SW480 (cell line): ENCODE measurements around the gene F2R.
"Not testable (repeated sequence)": the region's sequence is repeated elsewhere in the genome, so short reads cannot be mapped to it uniquely, and the experiment has no call there.

Experiments used
- DNase-seq: peaks from one replicate; pipeline ENCODE4 v3.0.0-alpha.2; 2016; ENCODE audit warnings: low spot score

Gene F2R

DNA sequence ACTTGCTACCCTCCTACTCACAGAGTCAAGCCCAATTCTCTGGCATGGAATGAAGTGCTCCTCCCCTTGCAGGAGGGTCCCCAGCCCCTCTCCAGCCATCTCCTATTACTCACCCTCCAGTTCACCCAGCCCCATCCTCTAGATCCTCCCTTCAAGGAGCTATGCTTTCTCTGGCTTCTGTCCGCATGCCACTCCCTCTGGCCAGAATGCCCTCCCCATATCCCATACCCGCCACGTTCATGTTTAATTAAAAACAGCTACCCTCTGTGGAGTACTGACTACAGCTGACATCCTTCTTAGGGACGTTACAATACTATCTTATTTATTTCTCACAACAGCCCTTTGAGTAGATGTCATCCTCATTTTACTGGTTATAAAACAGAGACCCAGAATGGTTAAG is 3.0 kb downstream of the F2R start:
- DNase-seq, result no peak

DNA sequence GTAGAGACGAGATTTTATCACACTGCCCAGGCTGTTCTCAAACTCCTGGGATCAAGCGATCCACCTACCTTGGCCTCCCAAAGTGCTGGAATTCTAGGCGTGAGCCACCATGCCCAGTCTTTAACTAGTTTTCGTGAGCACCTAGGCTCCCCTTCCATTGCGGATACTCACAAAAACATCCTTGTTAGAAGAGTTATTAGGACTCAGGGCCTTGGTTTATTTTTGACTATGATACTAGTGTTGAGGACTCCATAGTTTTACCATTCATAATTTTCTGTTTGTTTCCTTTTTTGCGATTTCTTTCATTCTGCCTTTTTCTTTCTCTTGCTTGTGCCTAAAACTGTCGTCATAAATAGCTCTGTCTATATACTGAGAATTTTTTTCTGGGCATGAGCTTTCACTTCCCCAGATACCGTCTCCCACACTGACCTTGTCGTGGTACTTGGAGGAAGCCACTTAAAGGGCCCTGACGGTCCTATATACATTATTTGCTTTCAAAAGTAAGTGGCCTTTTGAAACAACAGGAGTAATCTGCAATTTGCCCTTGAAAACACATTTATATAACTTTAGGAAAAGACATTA is 5.2 kb downstream of the F2R start:
- DNase-seq, result no peak

DNA sequence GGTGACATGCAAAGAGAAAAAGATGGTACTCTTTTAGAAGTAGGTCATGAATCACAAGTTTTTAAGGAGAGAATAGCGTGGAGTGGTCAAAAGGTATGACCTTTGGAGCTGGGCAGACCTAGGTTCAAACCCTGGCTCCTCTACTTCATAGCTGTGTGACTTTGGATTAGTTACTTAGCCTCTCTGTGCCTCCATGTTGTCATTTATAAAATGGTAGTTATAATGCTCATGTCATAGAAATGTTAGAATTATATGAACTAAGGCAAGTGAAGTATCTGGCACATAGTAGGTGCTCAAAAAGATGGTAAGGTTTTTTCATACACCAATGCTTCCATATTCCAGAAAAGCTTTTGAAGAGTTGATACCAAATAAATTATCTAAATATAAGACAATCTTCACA is 7.3 kb downstream of the F2R start:
- no peak for DNase-seq

DNA sequence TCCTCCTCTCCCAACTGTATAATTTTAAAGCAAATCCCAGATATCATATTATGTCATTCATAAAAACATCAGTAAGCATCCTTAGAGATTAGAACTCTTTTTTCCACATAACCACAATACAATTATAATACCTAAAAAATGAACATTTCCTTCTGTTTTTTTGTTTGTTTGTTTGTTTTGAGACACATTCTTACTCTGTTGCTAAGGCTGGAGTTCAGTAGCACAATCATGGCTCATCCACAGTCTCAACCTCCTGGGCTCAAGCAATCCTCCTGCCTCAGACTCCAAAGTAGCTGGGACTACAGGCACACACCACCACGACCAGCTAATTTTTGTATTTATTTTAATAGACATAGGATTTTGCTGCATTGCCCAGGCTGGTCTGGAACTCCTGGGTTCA is 8.0 kb downstream of the F2R start:
- DNase-seq, result no peak

DNA sequence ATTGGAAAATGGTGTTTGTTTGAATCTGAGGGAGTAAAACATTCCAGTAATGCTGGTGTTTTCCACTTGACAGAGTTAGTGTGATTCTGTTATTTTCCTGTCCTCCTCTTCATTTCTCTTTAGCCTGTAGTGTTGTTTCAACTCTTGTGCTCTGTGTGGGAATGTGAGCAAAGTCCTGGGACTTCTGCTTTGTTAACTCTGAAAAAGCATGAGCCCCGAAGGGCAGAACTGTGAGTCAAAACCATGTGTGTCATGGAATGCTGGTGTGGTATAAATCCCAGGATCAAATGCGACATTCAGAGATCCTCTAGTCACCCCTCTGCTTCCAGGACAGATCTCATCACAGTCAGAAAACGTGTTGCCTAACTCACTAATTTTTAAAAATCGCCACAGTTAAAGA is 8.9 kb downstream of the F2R start:
- DNase-seq, result no peak

DNA sequence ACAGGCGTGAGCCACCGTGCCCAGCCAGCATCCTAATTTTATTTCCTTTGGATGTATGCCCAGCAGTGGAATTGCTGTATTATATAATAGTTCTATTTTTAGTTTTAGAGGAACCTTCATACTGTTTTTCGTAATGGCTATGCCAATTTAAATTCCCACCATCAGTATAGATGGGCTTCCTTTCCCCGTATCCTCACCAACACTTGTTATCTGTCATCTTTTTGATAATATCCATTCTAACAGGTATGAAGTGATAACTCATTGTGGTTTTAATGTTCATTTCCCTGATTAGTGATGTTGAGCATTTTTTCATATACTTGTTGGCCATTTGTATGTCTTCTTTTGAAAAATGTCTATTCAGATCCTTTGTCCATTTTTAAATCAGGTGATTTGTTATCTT is 13.0 kb downstream of the F2R start:
- DNase-seq, result no peak

DNA sequence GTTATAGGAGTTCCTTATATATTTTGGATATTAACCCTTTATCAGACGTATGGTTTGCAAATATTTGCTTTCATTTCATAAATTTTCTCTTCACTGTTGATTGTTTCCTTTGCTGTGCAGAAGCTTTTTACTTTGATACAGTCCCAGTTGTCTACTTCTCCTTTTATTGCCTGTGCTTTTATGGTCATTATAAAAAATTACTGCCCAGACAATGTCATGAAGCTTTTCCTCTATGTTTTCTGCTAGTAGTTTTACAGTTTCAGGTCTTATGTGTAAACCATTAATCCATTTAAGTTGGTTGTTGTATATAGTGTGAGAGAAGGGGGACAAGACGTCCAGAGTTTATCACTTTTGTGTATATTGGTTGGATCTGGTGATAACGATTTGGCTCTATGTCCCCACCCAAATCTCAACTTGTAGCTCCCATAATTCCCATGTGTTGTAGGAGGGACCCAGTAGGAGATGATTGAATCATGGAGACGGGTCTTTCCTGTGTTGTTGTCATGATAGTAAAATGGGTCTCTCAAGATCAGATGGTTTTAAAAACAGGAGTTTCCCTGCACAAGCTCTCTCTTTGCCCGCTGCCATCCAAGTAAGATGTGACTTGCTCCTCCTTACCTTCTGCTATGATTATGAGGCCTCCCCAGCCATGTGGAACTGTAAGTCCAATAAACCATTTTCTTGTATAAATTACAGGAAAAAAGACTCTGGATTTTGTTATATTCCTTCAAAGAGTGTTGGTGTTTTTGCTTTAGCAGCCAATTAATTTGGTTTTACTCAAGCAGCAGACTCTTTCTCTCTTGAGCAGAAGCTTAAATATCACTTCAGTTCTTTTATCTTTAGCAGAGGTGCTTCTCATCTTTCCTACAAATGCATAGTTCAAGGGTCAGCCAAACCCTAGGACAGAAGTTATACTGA is 13.7 kb downstream of the F2R start:
- DNase-seq, result no peak

DNA sequence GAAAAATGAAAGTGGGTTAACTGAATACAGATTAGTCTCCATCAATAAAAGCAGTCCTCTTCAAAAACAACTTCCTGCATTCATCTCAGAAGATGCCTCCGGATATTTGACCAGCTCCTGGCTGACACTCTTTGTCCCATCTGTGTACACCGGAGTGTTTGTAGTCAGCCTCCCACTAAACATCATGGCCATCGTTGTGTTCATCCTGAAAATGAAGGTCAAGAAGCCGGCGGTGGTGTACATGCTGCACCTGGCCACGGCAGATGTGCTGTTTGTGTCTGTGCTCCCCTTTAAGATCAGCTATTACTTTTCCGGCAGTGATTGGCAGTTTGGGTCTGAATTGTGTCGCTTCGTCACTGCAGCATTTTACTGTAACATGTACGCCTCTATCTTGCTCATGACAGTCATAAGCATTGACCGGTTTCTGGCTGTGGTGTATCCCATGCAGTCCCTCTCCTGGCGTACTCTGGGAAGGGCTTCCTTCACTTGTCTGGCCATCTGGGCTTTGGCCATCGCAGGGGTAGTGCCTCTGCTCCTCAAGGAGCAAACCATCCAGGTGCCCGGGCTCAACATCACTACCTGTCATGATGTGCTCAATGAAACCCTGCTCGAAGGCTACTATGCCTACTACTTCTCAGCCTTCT is 16.6 kb downstream of the F2R start:
- DNase-seq, result no peak

DNA sequence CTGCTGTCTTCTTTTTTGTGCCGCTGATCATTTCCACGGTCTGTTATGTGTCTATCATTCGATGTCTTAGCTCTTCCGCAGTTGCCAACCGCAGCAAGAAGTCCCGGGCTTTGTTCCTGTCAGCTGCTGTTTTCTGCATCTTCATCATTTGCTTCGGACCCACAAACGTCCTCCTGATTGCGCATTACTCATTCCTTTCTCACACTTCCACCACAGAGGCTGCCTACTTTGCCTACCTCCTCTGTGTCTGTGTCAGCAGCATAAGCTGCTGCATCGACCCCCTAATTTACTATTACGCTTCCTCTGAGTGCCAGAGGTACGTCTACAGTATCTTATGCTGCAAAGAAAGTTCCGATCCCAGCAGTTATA is 17.1 kb downstream of the F2R start:
- DNase-seq, result no peak

DNA sequence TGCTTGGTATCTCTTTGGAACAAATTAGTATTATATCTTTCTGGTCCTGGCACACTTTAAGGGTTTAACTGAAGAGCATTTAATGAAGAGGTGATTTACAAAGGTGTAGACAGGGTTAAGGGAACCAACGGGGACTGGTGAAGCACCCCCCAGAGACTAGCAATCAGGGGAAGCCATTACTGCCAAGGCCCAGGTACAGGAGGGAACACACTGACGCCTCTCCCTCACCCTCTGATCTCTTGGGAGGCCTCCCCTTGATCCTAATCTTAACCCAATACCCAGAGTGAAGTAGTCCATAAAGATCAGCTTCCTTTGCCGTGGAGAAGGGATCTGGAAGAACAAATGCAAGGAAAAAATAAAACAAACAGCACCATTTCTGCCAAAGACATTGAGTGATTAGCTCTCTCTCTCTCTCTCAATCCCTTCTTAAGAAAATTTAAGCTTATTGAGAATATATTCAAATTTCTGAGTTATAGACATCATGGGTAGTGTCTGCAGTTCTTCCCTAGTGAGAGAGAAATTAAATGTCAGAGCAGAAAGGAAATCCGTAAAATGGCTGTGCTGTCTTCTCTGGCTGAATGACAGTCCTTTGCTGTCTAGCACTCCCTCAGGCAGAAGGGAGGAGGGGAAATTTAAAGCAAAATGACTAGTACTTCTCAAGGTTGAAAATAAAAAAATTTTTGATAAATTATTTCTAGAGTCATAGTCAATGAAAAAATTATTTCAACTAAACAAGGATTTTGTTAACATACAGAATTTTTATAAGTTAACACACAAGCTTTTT is 20.0 kb downstream of the F2R start:
- no peak for DNase-seq

DNA sequence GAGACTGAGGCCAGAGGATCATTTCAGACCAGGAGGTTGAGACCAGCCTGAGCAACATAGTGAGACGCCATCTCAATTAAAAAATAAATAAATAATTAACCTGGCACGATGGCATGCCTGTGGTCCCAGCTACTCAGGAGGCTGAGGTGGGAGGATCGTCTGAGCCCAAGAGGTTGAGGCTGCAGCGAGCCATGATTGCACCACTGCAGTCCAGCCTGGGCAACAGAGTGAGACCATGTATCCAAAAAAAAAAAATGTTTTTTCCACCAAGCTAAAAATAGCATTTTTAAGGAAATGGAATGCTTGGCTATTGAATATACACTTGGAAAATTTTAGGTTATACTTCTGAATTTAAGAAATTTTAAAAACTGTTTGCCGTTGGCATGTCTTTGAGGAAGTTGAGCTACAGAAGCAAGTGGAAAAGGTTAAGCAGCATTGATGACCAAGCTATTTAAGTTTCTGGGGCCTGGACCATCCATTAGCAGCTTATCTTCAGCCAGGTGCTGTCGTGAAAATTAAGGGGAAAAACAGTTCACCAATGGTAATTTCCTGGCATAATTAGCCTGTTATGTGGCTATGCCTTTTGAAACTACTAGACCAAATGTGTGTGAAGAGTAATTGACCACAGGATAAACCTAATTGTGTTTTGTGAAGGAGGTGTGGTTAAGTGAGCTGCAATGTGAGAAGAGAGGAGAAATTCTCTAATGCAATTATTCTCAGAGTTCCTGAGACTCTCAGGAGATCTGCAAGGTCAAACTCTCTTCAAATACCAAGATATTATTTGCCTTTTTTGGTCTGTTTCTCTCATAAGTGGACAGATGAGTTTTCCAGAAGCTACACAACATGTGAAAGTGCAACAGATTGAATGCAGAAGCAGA is 21.0 kb downstream of the F2R start:
- peak; percentile 9 for DNase-seq

DNA sequence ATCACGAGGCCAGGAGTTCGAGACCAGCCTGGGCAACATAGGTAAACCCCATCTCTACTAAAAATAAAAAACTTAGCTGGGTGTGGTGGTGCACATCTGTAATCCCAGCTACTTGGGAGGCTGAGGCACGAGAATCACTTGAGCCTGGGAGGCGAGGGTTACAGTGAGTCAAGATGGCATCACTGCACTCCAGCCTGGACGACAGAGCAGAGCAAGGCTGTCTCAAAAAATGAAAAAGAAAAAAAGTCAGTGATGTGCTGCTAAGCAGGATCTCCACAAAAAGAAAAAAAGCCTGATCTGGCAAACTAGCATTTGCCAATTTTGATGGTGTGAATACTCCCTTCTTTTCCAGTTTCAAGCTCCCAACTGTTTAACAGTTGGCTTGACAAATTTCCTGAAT is 21.9 kb downstream of the F2R start:
- no peak for DNase-seq

DNA sequence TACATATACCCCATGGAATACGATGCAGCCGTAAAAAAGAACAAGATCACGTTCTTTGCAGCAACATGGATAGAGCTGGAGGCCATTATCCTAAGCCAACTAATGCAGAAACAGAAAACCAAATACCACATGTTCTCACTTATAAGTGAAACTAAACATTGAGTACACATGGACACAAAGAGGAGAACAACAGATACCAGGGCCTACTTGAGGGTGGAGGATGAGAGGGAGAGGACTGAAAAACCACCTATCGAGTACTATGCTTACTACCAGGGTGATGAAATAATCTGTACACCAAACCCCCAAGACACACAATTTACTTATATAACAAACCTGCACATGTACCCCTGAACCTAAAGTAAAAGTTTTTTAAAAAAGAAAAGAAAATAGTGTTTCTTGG is 25.6 kb downstream of the F2R start:
- not testable (repeated sequence) for DNase-seq

DNA sequence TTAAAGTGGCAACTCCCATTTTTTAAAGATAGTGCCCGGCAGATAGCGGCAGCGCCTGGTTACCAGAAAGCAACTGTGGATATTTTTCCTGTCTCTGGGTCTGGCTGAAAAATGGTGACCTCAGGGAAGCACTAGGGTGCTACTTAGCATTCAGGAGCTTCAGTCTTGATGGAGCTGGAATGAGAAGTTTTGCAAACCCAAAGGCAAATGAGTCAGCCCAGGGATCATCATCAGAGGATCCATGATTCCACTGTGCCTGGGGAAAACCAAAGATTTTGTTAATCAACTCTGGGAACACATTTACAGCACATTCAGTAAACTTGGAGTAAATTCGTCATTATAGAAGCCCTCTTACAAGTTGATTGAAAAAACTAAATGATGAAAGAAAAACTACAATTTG is 26.7 kb downstream of the F2R start:
- DNase-seq, result no peak

DNA sequence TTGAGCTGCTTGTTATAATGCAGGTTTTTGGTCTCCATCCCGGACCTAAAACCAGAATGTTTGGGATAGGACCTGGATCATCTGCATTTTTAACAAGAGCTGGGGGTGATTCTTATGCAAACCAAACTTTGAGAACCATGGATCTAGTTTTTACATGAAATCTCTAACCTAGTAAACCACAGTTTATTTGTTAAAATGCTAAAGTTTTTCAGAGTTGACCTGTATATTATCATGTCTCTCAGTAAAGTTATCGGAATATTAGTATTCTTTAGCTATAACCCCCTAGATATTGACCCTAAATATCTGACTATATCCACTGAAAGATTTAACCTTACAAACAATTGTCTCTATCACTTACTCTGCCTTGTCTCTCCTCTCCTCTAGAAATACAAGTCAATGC is 28.7 kb downstream of the F2R start:
- no peak for DNase-seq

DNA sequence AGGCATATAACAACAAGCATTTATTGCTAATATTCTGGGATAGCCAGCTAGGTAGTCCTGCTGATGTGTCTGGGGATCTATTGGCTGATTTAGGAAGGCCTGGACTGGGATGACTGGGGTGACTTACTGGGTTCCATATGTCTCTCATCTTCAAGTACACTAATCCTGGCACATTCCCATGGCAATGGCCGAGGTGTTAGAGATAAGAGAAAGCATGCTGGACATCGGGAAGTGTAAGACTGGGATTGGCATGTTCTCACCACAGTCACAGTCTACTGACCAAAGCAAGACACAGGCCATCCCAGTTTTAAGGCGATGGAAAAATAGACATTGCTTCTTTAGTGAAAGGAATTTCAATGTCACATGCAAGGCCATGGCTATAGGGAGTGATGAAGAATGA is 29.7 kb downstream of the F2R start:
- no peak for DNase-seq

DNA sequence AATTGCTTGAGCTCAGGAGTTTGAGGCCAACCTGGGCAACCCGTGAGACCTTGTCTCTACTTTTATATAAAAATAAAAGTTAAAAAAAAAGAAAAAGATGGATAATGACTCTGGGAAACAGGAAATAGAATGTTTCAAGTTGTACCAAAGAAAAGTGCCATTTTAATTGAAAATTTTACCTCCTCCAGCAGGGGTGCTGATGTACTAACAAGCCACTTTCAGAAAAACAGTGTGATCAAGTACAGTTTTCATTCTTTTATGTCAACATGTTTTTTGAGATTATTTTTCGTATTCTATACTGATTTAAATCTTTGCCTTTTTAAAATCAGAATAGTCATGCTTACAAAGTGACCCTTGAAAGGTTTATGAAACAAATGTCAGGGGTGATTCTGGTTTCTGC is 30.8 kb downstream of the F2R start:
- DNase-seq, result no peak

DNA sequence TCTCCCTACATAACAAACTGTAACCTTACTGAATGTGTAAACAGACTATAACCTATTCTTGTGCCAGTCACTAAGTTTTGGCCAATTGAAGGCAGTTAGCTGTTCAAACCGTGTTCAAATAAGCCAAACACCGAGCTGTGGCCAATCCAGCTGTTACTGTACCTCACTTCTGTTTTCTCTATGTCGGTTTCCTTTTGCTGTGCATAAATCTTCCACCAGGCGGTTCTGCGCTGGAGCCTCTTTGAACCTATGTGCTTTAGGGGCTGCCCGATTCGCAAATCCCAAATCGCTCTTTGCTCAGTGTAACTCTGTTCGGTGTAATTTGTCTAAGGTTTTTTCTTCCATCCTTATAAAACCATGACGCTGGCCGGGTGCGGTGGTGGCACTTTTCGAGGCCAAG is 31.8 kb downstream of the F2R start:
- no peak for DNase-seq

DNA sequence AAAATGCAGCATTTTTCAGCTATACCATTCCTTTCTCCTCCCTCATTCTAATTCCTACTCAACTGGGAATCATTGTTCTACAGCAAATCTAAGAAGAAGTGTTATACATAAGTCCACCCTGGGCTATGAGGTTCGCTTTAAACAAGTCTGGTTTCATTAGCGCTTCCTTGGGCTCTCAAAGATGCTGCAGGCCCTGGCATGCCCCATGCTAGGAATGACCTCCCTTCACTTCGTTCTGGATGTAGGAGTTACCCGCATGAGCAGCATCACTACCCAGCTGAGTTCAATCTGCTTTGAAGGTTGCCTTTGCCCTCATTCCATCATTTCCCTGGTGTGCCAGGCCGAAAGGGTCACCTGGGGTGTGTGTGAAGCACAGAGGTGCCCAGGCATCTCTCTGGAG is 35.4 kb downstream of the F2R start:
- DNase-seq, result no peak

DNA sequence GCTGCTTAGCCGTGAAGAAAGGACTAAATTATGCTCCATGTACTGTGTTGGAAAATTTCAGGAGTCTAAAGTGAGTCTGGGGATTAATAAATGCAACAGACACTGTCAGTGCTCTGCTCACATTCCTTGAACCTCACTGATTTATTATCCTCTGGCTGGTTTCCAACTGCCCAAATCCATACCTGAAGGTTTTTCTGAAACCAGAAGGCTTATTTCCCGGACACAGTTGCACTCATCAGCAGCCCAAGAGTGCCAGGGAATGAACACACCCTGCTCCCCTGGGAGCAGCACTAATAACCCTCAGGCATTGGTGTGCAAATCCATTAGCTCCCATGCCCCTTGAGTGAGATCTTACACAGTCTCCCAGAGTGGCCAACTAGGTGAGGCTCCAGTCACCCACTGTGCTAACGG is 38.7 kb downstream of the F2R start:
- DNase-seq, result no peak

DNA sequence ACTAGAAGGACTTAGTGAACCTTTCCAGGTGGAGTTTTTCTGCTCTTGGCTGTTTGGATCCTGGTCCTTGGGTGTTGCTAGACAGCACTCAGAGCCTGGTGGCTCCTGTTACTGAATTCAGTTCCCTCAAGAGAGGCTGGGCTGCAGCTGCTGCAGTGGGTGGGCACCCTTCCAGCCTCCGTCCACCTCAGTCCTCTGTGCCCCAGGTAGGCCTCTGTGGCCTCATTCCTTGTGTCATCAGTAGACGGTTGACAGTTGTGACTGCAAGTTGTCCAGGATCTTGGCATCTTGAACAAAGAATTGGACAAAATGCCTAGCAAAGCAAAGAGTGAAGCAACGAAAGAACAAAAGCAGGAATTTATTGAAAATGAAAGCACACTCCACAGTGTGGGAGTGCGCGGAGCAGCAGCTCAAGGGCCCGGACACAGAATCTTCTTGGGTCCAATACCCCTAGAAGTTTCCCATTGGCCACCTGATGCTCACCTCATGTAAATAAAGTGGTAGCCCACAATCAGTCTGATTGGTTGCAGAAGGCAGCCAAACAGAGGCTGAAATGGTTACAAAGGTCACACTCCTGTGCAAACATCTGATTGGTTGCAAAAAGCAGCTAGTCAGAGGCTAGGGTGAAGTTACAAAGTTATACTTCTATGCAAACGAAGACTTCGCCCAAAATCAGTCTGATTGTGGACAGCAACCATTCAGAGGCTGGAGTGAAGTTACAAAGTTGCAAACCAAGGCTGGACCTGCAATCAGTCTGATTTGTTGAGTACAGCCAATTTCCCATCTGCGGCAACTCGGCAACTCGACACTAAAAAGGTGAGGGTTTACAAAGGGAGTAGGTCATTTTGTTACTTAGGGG is 40.1 kb downstream of the F2R start:
- no peak for DNase-seq
